Measurements from ENCODE around the gene DTNBP1. TPM values are rescaled to one million over a fixed set of nuclear protein-coding genes. Genes with fewer than 3 reads are reported as not detected.

Gene DTNBP1
- polyA plus RNA-seq (ENCODE audit: insufficient read length in 4 of 4), result 10 to 100 TPM; 16.1 to 24.8 (median 22.5) TPM

GRCh38 chr6:15662326-15663129 lies at the start of gene DTNBP1:
Gene DTNBP1, minus strand, starts transcription at chr6:15663028. Its CDS starts 159 bp downstream, at chr6:15662869.
- peak in 3 of 4 donors; percentile 56 to 64 (median 59) for DNase-seq (ENCODE audit: low read depth in 4 of 4, low spot score in 3 of 4)

- DNase-seq (ENCODE audit: low read depth in 4 of 4, low spot score in 3 of 4), result no peak
These were observed 46.9 kb upstream of the DTNBP1 start for GRCh38 chr6:15709651-15710269.

GRCh38 chr6:15708231-15708630 lies 45.4 kb upstream of the DTNBP1 start:
- no peak for DNase-seq (ENCODE audit: low read depth in 4 of 4, low spot score in 3 of 4)

GRCh38 chr6:15705981-15706380 lies 43.2 kb upstream of the DTNBP1 start:
- no peak for DNase-seq (ENCODE audit: low read depth in 4 of 4, low spot score in 3 of 4)

GRCh38 chr6:15698471-15698870 lies 35.6 kb upstream of the DTNBP1 start:
- DNase-seq (ENCODE audit: low read depth in 4 of 4, low spot score in 3 of 4), result no peak

DNA sequence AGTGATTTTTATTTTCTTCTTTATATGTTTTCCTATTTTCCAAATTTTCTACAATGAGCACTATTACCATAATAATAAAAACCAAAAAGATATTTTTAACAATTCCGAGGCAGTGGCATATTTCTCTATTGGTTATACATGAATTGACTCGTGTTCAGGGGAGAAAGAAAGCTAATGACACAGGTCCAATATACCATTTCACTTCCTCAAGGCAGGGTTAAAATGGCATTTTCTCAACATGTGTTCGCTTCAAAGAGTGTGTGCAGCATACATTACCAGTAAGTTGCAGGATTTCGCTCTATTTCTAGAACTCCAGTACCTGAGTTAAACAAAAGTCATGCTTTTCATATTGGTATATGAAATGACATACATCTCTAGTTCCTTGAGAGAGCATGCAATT lies 35.1 kb upstream of the DTNBP1 start:
- no peak for DNase-seq (ENCODE audit: low read depth in 4 of 4, low spot score in 3 of 4)

DNA sequence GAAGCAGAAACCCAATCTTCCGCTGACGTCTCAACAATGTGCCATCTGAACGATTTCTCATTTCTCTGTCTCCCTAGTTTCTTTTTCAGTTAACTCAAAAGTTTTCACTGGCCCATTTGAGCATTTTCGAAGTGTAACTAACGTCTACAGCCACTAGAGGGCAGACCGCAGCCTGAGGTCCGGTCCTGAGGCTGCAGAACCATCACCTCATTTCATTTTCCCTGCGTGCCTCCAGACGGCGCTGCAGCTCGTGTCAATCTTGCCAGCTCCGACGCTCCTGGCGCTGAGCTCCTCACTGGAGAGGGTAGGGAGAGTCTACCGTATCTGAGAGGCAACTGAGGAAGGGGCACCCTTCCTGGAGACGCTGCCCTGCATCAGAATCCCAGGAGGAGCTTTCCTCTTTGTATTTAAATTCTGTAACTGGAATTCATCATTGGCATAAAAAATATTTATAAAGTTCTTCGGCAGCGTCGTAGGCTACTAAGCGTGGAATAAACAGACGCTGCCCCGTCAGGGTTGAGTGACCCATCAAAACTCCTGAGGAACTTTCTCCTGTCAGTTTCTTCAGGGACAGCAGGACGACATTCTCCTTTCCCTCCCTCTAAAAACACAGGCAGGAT lies 28.5 kb upstream of the DTNBP1 start:
- DNase-seq (ENCODE audit: low read depth in 4 of 4, low spot score in 3 of 4), result peak; percentile 78 to 81 (median 79)

DNA sequence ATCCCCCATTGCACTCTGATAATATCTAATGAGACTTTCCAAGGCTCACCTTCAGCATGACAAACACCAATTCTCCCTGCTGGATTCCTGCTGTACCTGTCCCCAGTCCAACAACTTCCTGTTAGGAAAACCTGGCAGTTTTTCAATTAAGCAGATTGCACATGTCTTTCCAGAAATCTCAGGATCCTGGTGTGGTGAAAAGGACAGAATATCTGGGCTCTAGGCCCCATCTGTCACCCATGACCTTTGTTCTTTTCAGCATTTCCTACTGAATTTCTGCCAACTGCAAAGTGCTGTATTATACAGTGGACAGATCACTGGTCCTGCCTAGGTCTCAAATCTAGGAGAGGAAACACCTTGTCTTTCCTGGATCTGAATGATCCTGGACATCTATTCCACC lies 27.7 kb upstream of the DTNBP1 start:
- no peak for DNase-seq (ENCODE audit: low read depth in 4 of 4, low spot score in 3 of 4)

GRCh38 chr6:15689586-15690482 lies 27.0 kb upstream of the DTNBP1 start:
- DNase-seq (ENCODE audit: low read depth in 4 of 4, low spot score in 3 of 4), result no peak

DNA sequence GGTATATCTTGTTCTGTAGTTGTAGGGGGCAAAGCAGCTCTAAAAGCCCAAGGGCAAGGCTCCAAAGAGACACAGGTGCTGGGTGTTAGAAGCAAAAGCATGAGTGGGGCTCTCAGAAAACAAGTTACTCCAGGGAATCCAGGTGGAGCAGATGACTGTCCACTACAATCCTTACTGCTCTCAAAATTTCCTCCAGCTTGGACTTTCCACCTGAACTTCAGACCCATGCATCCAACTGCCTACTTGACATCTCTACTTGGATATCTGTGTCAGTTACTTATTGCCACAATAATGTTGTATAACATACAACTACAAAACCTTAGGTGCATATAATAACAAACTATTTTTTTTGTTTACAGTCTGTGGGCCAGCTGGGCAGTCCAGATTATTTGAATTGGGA lies 22.8 kb upstream of the DTNBP1 start:
- DNase-seq (ENCODE audit: low read depth in 4 of 4, low spot score in 3 of 4), result no peak

GRCh38 chr6:15682965-15683822 lies 20.4 kb upstream of the DTNBP1 start:
- no peak for DNase-seq (ENCODE audit: low read depth in 4 of 4, low spot score in 3 of 4)

GRCh38 chr6:15681946-15682345 lies 19.1 kb upstream of the DTNBP1 start:
- no peak for DNase-seq (ENCODE audit: low read depth in 4 of 4, low spot score in 3 of 4)

GRCh38 chr6:15678514-15678913 lies 15.7 kb upstream of the DTNBP1 start:
- no peak for DNase-seq (ENCODE audit: low read depth in 4 of 4, low spot score in 3 of 4)

DNA sequence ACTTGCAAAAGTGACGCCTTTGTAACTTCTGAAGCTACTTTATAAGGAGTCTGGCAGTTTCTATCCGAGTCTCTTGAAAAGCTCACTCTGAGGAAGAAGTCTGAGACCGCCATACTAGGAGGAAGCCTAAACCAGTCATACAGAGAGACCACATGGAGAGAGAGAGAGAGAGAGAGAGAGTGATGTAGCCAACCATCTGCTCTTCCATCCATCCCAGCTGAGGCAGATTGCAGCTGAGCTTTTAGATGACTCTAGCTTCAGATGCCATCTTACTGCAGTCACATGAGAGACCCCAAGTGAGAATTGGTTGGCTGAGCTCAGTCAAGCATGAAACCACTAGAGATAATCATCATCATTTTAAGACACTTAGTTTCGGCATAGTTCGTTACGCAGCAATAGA lies 15.0 kb upstream of the DTNBP1 start:
- DNase-seq (ENCODE audit: low read depth in 4 of 4, low spot score in 3 of 4), result no peak

DNA sequence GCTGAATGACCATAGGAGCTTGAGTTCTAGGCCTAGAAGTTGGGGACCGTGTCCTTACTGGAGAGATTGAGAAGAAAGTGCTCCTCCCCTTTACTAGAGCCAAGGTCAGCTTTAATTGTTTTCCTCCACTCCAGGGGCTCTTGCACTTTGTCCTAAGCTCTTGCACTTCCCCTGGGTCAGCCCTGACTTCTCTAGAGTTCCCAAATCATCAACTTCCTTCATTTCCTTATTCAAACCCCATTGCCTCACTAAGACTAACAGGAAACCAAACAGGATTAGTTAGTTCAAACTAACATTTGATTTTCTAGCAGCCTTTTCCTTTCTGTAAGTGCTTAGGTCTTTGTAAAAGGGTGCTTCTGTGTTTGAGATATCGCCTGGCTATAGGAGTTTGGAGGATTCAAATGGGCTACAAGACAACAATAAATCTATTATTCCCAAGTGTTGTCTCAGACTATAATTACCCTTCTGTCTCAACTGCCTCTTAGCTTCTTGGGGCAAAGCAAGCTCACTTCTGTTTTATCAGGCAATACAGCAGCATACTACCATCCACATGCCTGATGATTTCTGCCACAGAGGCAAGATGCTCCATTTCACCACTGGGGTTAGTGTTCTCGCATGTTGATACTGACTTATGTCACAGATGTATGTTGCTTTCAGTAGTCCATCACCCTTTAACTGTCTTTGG lies 12.8 kb upstream of the DTNBP1 start:
- no peak for DNase-seq (ENCODE audit: low read depth in 4 of 4, low spot score in 3 of 4)

DNA sequence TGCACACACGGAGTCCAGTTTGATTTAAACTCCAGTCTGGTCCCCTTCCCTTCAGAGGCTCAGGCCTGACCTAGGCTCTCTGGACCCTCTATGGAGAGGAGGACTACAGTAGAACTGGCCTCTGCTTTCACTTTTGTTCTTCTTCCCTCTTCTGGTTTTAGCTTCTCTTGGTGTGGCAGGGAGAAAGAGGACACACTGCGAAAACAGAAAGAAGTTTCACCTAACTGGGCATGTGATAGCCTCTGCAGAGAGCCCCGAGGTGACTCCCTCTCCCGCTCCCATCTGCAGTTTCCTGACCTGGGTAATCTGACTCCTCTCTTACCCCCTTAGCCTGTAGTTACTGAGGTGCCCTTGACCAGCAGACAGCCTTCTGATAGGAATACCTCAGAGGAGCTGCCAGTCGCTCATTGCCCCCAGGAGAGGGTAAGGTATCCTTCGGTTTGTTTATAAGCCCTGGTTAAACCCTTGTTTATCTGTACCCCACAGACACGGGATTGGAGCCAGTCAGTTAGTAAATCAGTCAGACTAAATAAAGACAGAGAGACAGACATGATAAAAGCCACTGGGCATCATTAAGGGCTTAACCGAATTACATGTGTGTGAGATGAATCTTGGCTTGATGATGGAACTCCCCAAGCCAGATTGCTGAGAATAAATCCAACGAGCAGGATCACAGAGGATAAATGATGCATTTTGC lies 12.0 kb upstream of the DTNBP1 start:
- no peak for DNase-seq (ENCODE audit: low read depth in 4 of 4, low spot score in 3 of 4)

- no peak for DNase-seq (ENCODE audit: low read depth in 4 of 4, low spot score in 3 of 4)
These were observed 10.8 kb upstream of the DTNBP1 start for GRCh38 chr6:15673666-15674065.

DNA sequence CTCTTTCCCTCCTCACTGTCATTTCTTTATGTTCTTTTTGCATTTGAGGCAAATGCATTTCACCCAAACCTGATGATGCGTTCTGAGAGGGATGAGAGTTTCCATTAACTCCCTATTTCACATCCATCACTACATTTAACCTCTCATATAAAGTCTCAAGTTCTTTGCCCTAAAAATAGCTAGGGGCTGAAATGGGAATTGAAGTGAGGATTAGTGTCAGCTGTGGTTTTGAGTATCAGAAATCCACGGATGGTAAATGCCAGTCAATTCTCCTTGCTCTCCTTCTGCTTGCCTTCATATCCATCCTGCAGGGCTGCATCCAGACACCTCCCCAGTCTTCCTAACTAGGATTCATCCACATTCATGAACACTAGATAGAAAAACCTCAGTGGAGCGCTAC lies 10.0 kb upstream of the DTNBP1 start:
- DNase-seq (ENCODE audit: low read depth in 4 of 4, low spot score in 3 of 4), result no peak

- DNase-seq (ENCODE audit: low read depth in 4 of 4, low spot score in 3 of 4), result no peak
These were observed 9.5 kb upstream of the DTNBP1 start for GRCh38 chr6:15672291-15672690.
